Activated T-cell treated with anti-CD3 and anti-CD28 coated beads, Interleukin-2, amount 50 U/mL, for 4 hours (primary cell): Measurements from ENCODE around the gene POLR1E. TPM values are rescaled to one million over a fixed set of nuclear protein-coding genes. Genes with fewer than 3 reads are reported as not detected.

Source experiments
- ATAC-seq, 2 donors: fragments of 200-7000 bp; cut with Tn5 transposase; one replicate each; pipeline ENCODE4 v1.10.0; 2021
- DNase-seq: peaks from one replicate; pipeline ENCODE4 v3.0.0-alpha.2; 2020
- H3K27me3 Mint-ChIP-seq: one replicate; pipeline ENCODE4 v1.8.0; 2021; ENCODE audit warnings: low read depth, mixed read lengths
- H3K36me3 Mint-ChIP-seq: one replicate; pipeline ENCODE4 v1.8.0; 2022; ENCODE audit warnings: mixed read lengths; ENCODE audit not compliant: insufficient read depth
- H3K4me1 Mint-ChIP-seq: one replicate; pipeline ENCODE4 v1.8.0; 2021; ENCODE audit warnings: low read depth, mixed read lengths
- H3K4me3 Mint-ChIP-seq: one replicate; pipeline ENCODE4 v1.8.0; 2021; ENCODE audit warnings: mild to moderate bottlenecking, moderate library complexity, mixed read lengths
- H3K9me3 Mint-ChIP-seq: one replicate; pipeline ENCODE4 v1.8.0; 2021; ENCODE audit warnings: mixed read lengths
- total RNA-seq, 3 donors: library from RNA; stranded (reverse); gene quantifications; one replicate each; pipeline ENCODE4 v1.2.1, GENCODE V29; 2021

POLR1E gene
- total RNA-seq, 3 donors from 2014 or later: 82.4 to 92.2 (median 85.2) TPM

DNA sequence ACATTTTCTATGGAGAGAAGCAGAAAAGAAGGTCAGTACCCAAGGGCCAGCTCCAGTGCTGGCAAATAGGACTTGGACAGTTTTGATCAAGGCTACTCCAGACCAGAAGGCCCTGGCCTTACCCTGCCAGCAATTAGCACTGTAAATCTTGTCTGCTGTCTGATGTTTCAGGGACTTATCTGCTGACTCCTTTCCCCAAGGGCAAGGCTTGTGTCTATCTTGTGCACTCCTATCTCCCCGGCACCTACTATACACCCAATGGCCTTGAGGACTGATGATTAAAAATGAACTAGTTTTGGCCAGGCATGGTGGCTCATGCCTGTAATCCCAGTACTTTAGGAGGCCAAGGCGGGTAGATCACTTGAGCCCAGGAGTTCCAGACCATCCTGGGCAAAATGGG lies 37.2 kb downstream of the POLR1E start:
- no peak overlapping the region for H3K4me3 Mint-ChIP-seq
- H3K36me3 Mint-ChIP-seq: peaks cover 26% of the 10 kb centered on the region
- peaks cover under 1% of the 10 kb centered on the region for H3K4me1 Mint-ChIP-seq
- DNase-seq (no peak), ATAC-seq (no peak)
- no peaks in the 10 kb centered on the region for H3K27me3 Mint-ChIP-seq
- H3K9me3 Mint-ChIP-seq: no peaks in the 10 kb centered on the region

GRCh38 chr9:37523916-37524315 lies 38.2 kb downstream of the POLR1E start:
- Mint-ChIP-seq H3K4me3 (no peak overlapping the region), H3K9me3 (no peaks in the 10 kb centered on the region)
- no peak for DNase-seq

GRCh38 chr9:37528652-37529471 lies 43.1 kb downstream of the POLR1E start:
- DNase-seq (peak; percentile 70), ATAC-seq (peak; percentile 82 to 87)
- Mint-ChIP-seq H3K4me3 (peak overlapping the region; percentile 74), H3K4me1 (peaks cover 32% of the 10 kb centered on the region), H3K27me3 (no peaks in the 10 kb centered on the region), H3K36me3 (peaks cover 14% of the 10 kb centered on the region), H3K9me3 (no peaks in the 10 kb centered on the region)

More at GRCh38 chr9:37523916-37524315, 38.2 kb downstream of the POLR1E start:
- no peaks in the 10 kb centered on the region for H3K27me3 Mint-ChIP-seq
- H3K4me1 Mint-ChIP-seq: peaks cover 10% of the 10 kb centered on the region
- H3K36me3 Mint-ChIP-seq: peaks cover 26% of the 10 kb centered on the region
- no peak for ATAC-seq

GRCh38 chr9:37531699-37532098 lies 46.0 kb downstream of the POLR1E start:
- peak overlapping the region; percentile 33 for H3K4me3 Mint-ChIP-seq
- peaks cover 32% of the 10 kb centered on the region for H3K4me1 Mint-ChIP-seq
- H3K27me3 Mint-ChIP-seq: no peaks in the 10 kb centered on the region
- peaks cover 6% of the 10 kb centered on the region for H3K36me3 Mint-ChIP-seq
- ATAC-seq (peak; percentile 41 to 58), DNase-seq (peak; percentile 30)
- no peaks in the 10 kb centered on the region for H3K9me3 Mint-ChIP-seq

DNA sequence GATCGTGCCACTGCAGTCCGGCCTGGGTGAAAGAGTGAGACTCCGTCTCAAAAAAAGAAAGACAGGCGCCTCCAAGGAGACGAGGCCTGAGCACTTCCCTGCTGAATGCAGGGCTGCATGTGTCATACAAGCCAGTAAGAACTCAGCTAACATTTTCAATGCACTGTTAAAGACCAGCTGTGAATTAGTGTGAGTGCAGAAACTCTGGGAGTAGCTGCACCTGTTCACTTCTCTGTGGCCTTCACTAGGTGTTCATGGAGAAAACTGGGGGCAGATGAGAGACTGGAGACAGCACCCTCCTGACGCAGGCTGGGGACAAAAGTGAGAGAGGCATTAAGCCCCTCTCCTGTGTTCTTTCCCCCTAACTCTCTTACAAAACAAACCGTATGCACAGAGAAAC lies 48.7 kb downstream of the POLR1E start:
- Mint-ChIP-seq H3K4me1 (peaks cover 17% of the 10 kb centered on the region), H3K4me3 (no peak overlapping the region), H3K9me3 (no peaks in the 10 kb centered on the region), H3K36me3 (no peaks in the 10 kb centered on the region), H3K27me3 (no peaks in the 10 kb centered on the region)
- no peak for DNase-seq
- no peak for ATAC-seq

DNA sequence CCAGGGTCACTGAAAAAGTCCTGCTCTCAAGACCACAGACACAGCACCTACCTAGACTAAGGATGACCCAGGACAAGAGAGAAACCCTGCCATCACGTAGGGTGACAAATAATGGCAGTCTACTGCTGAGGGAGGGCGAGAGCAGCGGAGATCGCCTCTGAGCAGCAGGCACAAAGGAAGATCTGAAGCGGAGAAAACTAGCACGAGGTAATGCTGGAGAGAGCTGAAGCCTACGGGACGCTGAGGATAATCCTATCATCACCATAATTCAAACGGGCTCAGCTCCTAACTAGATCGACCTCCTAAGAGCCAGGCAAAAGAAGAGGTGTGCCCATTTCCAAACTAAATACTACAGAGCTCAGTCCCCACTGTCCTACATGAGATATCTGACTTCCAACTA lies 49.2 kb downstream of the POLR1E start:
- Mint-ChIP-seq H3K9me3 (no peaks in the 10 kb centered on the region), H3K27me3 (no peaks in the 10 kb centered on the region), H3K36me3 (no peaks in the 10 kb centered on the region), H3K4me3 (no peak overlapping the region), H3K4me1 (peaks cover 14% of the 10 kb centered on the region)
- no peak for DNase-seq
- no peak for ATAC-seq

GRCh38 chr9:37538099-37538498 lies 52.4 kb downstream of the POLR1E start:
- no peak overlapping the region for H3K4me3 Mint-ChIP-seq
- H3K27me3 Mint-ChIP-seq: no peaks in the 10 kb centered on the region
- no peaks in the 10 kb centered on the region for H3K9me3 Mint-ChIP-seq
- no peaks in the 10 kb centered on the region for H3K4me1 Mint-ChIP-seq
- no peak for ATAC-seq
- no peak for DNase-seq
- peaks cover 3% of the 10 kb centered on the region for H3K36me3 Mint-ChIP-seq

GRCh38 chr9:37539634-37540033 lies 53.9 kb downstream of the POLR1E start:
- no peaks in the 10 kb centered on the region for H3K27me3 Mint-ChIP-seq
- ATAC-seq (no peak), DNase-seq (no peak)
- no peaks in the 10 kb centered on the region for H3K9me3 Mint-ChIP-seq
- H3K4me1 Mint-ChIP-seq: no peaks in the 10 kb centered on the region
- H3K36me3 Mint-ChIP-seq: peaks cover 3% of the 10 kb centered on the region
- no peak overlapping the region for H3K4me3 Mint-ChIP-seq

DNA sequence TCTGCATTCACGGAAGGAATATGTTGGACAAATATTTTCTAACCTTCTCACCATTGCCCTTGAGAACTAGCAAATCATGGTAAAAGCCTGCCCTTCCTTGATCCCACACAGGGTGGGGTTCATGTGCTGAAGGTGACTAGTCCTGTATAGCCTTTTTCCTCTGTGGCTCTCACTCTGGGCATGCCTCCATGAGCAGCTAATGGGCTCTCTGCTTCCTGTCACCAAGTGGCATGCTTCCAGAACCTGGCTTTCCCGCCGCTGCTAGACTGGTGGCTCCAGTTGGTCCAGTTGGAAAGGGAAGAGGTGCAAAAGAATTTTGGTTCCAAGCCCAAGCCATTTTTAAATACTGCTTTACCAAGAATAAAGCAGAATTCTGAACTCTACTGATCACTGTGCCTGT lies 54.9 kb downstream of the POLR1E start:
- H3K9me3 Mint-ChIP-seq: no peaks in the 10 kb centered on the region
- H3K27me3 Mint-ChIP-seq: no peaks in the 10 kb centered on the region
- H3K36me3 Mint-ChIP-seq: peaks cover 3% of the 10 kb centered on the region
- ATAC-seq (no peak), DNase-seq (no peak)
- H3K4me1 Mint-ChIP-seq: no peaks in the 10 kb centered on the region
- H3K4me3 Mint-ChIP-seq: no peak overlapping the region

DNA sequence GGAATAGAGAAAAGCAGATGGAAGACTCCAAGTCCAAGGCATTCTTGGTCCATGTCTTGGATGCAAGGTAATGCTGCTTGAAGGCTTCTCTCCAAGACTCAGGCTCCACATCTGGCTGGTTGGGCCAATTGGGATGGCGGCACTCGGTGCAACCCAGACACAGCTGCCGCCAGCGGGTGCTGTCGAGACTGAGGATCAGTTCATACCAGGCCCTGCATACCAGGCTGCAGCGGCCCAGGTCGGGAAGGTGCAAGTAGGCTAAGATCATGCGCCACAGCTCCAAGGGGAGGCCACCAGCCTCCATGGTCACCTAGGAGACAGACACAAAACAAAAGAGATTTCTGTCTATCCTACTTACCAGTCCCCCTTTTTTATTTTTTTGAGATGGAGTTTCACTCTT lies 55.7 kb downstream of the POLR1E start:
- H3K27me3 Mint-ChIP-seq: no peaks in the 10 kb centered on the region
- H3K4me3 Mint-ChIP-seq: no peak overlapping the region

GRCh38 chr9:37542488-37542887 lies 56.7 kb downstream of the POLR1E start:
- H3K9me3 Mint-ChIP-seq: no peaks in the 10 kb centered on the region
- no peak for DNase-seq

More for the DNA sequence above, 55.7 kb downstream of the POLR1E start:
- H3K4me1 Mint-ChIP-seq: no peaks in the 10 kb centered on the region
- no peaks in the 10 kb centered on the region for H3K9me3 Mint-ChIP-seq
- ATAC-seq (no peak), DNase-seq (no peak)
- peaks cover 3% of the 10 kb centered on the region for H3K36me3 Mint-ChIP-seq

GRCh38 chr9:37542895-37543294 lies 57.1 kb downstream of the POLR1E start:
- peaks cover 3% of the 10 kb centered on the region for H3K36me3 Mint-ChIP-seq
- H3K4me3 Mint-ChIP-seq: no peak overlapping the region
- H3K9me3 Mint-ChIP-seq: no peaks in the 10 kb centered on the region
- H3K4me1 Mint-ChIP-seq: no peaks in the 10 kb centered on the region
- ATAC-seq (no peak), DNase-seq (no peak)
- no peaks in the 10 kb centered on the region for H3K27me3 Mint-ChIP-seq

More at GRCh38 chr9:37542488-37542887, 56.7 kb downstream of the POLR1E start:
- ATAC-seq: no peak
- no peaks in the 10 kb centered on the region for H3K4me1 Mint-ChIP-seq
- no peak overlapping the region for H3K4me3 Mint-ChIP-seq
- H3K27me3 Mint-ChIP-seq: no peaks in the 10 kb centered on the region
- peaks cover 3% of the 10 kb centered on the region for H3K36me3 Mint-ChIP-seq

- Mint-ChIP-seq H3K9me3 (no peaks in the 10 kb centered on the region), H3K4me1 (no peaks in the 10 kb centered on the region), H3K36me3 (peaks cover 3% of the 10 kb centered on the region), H3K27me3 (no peaks in the 10 kb centered on the region), H3K4me3 (no peak overlapping the region)
- DNase-seq (no peak), ATAC-seq (no peak)
These were observed 57.7 kb downstream of the POLR1E start for GRCh38 chr9:37543468-37543867.

GRCh38 chr9:37547328-37547878 lies 61.7 kb downstream of the POLR1E start:
- Mint-ChIP-seq H3K4me3 (no peak overlapping the region), H3K4me1 (peaks cover 3% of the 10 kb centered on the region), H3K9me3 (no peaks in the 10 kb centered on the region), H3K27me3 (no peaks in the 10 kb centered on the region), H3K36me3 (no peaks in the 10 kb centered on the region)
- no peak for DNase-seq
- no peak for ATAC-seq

- no peaks in the 10 kb centered on the region for H3K36me3 Mint-ChIP-seq
- H3K4me3 Mint-ChIP-seq: no peak overlapping the region
- peaks cover 3% of the 10 kb centered on the region for H3K4me1 Mint-ChIP-seq
- H3K9me3 Mint-ChIP-seq: no peaks in the 10 kb centered on the region
- DNase-seq (no peak), ATAC-seq (no peak)
- H3K27me3 Mint-ChIP-seq: no peaks in the 10 kb centered on the region
These were observed 63.8 kb downstream of the POLR1E start for GRCh38 chr9:37549527-37549926.
